ENCODE results near the gene GPC2. TPM values are rescaled to one million over a fixed set of nuclear protein-coding genes. Genes with fewer than 3 reads are reported as not detected.

Gene GPC2
- total RNA-seq, 1 donor from 2014 or later = 0.77 TPM

- Histone ChIP-seq H3K27ac (no peak overlapping the region), H3K27me3 (ENCODE audit: low read depth) (peaks cover 22% of the 10 kb centered on the region), H3K36me3 (no peaks in the 10 kb centered on the region), H3K9me3 (no peaks in the 10 kb centered on the region), H3K4me3 (no peak overlapping the region), H3K4me1 (peaks cover 26% of the 10 kb centered on the region)
- ATAC-seq = no peak
- intact Hi-C loops (cut with DNase I) = no loop called here
- TF ChIP-seq CTCF (IDR thresholded peaks at IDR 0.05) = no peak
- DNase-seq = no peak
These were observed 3.2 kb downstream of the GPC2 start for GRCh38 chr7:100173806-100174495.

GRCh38 chr7:100171840-100172239, 5.3 kb downstream of the GPC2 start:
- H3K4me1 ChIP-seq = peaks cover 37% of the 10 kb centered on the region
- intact Hi-C loops (cut with DNase I) = no loop called here
- peak in 1 of 2 donors; percentile 3 for ATAC-seq
- H3K9me3 ChIP-seq = no peaks in the 10 kb centered on the region
- no peak for TF ChIP-seq CTCF (IDR thresholded peaks at IDR 0.05)
- no peak for DNase-seq
- peak overlapping the region; percentile 45 for H3K4me3 ChIP-seq
- peaks cover 26% of the 10 kb centered on the region for H3K27me3 ChIP-seq (ENCODE audit: low read depth)
- no peaks in the 10 kb centered on the region for H3K36me3 ChIP-seq
- no peak overlapping the region for H3K27ac ChIP-seq

GRCh38 chr7:100171087-100171681, 6.0 kb downstream of the GPC2 start:
- intact Hi-C loops (cut with DNase I) = no loop called here
- Histone ChIP-seq H3K36me3 (no peaks in the 10 kb centered on the region), H3K9me3 (no peaks in the 10 kb centered on the region), H3K27ac (no peak overlapping the region), H3K4me3 (peak overlapping the region; percentile 45), H3K27me3 (ENCODE audit: low read depth) (peaks cover 31% of the 10 kb centered on the region), H3K4me1 (peaks cover 35% of the 10 kb centered on the region)
- TF ChIP-seq CTCF (IDR thresholded peaks at IDR 0.05) = no peak
- ATAC-seq (peak; percentile 27 to 39), DNase-seq (no peak)

GRCh38 chr7:100170101-100170897, 6.9 kb downstream of the GPC2 start:
- H3K4me3 ChIP-seq = no peak overlapping the region
- ATAC-seq (no peak), DNase-seq (no peak)
- no peak overlapping the region for H3K27ac ChIP-seq
- intact Hi-C loops (cut with DNase I) = no loop called here
- H3K27me3 ChIP-seq (ENCODE audit: low read depth) = peaks cover 31% of the 10 kb centered on the region
- H3K9me3 ChIP-seq = no peaks in the 10 kb centered on the region
- H3K4me1 ChIP-seq = peaks cover 35% of the 10 kb centered on the region
- no peaks in the 10 kb centered on the region for H3K36me3 ChIP-seq
- no peak for TF ChIP-seq CTCF (IDR thresholded peaks at IDR 0.05)

GRCh38 chr7:100169147-100169850, 7.9 kb downstream of the GPC2 start:
- H3K27ac ChIP-seq = peak overlapping the region; percentile 62
- peak overlapping the region; percentile 55 for H3K4me3 ChIP-seq
- no peaks in the 10 kb centered on the region for H3K9me3 ChIP-seq
- intact Hi-C loops (cut with DNase I) = no loop called here
- ATAC-seq = no peak
- peaks cover 35% of the 10 kb centered on the region for H3K4me1 ChIP-seq
- peaks cover 31% of the 10 kb centered on the region for H3K27me3 ChIP-seq (ENCODE audit: low read depth)
- TF ChIP-seq CTCF (IDR thresholded peaks at IDR 0.05) = no peak
- DNase-seq = no peak
- no peaks in the 10 kb centered on the region for H3K36me3 ChIP-seq
